Measurements from ENCODE around the gene RBMX.

RBMX gene

DNA sequence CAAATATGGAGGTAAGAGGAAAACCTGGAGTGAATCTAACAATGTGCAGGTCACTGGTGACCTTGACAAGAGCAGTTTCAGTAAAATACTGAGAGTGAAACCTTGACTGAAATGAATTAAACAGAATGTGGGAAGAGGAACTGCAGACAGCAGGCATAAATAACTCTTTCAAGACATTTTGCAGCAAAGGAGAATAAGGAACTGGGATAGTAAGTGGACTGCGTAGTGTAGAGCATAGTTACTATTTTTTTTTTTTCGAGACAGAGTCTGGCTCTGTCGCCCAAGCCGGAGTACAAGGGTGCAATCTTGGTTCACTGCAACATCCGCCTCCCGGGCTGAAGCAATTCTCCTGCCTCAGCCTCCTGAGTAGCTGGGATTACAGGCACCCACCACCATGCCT is 24.0 kb downstream of the RBMX start:
- no peak for TF ChIP-seq ZBTB7A (IDR thresholded peaks at IDR 0.05; ENCODE audit: low read depth)
- TF ChIP-seq CEBPB (IDR thresholded peaks at IDR 0.05), result no peak
- TF ChIP-seq, protein P1, sequence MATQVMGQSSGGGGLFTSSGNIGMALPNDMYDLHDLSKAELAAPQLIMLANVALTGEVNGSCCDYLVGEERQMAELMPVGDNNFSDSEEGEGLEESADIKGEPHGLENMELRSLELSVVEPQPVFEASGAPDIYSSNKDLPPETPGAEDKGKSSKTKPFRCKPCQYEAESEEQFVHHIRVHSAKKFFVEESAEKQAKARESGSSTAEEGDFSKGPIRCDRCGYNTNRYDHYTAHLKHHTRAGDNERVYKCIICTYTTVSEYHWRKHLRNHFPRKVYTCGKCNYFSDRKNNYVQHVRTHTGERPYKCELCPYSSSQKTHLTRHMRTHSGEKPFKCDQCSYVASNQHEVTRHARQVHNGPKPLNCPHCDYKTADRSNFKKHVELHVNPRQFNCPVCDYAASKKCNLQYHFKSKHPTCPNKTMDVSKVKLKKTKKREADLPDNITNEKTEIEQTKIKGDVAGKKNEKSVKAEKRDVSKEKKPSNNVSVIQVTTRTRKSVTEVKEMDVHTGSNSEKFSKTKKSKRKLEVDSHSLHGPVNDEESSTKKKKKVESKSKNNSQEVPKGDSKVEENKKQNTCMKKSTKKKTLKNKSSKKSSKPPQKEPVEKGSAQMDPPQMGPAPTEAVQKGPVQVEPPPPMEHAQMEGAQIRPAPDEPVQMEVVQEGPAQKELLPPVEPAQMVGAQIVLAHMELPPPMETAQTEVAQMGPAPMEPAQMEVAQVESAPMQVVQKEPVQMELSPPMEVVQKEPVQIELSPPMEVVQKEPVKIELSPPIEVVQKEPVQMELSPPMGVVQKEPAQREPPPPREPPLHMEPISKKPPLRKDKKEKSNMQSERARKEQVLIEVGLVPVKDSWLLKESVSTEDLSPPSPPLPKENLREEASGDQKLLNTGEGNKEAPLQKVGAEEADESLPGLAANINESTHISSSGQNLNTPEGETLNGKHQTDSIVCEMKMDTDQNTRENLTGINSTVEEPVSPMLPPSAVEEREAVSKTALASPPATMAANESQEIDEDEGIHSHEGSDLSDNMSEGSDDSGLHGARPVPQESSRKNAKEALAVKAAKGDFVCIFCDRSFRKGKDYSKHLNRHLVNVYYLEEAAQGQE (IDR thresholded peaks at IDR 0.05; ENCODE audit: low read depth), result no peak
- TF ChIP-seq, protein P2, sequence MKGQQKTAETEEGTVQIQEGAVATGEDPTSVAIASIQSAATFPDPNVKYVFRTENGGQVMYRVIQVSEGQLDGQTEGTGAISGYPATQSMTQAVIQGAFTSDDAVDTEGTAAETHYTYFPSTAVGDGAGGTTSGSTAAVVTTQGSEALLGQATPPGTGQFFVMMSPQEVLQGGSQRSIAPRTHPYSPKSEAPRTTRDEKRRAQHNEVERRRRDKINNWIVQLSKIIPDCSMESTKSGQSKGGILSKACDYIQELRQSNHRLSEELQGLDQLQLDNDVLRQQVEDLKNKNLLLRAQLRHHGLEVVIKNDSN (IDR thresholded peaks at IDR 0.05), result no peak
- TF ChIP-seq RAD21 (IDR thresholded peaks at IDR 0.05; ENCODE audit: low read depth), result no peak
- TF ChIP-seq FOXM1 (IDR thresholded peaks at IDR 0.05; ENCODE audit: borderline replicate concordance, low read depth), result no peak
- no peak for TF ChIP-seq YY1 (IDR thresholded peaks at IDR 0.05; ENCODE audit: low read depth)

DNA sequence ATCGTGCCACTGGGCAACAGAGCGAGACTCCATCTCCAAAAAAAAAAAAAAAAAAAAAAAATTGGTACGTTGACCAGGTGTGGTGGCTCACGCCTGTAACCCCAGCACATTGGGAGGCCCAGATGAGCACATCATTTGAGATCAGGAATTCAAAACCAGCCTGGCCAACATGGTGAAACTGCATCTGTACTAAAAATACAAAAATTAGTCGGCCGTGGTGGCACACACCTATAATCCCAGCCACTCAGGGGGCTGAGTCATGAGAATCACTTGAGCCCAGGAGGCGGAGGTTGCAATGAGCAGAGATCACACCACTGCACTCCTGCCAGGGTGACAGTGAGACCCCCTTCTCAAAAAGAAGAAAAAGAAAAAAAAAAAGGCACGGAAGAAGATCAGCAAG is 24.5 kb downstream of the RBMX start:
- TF ChIP-seq EP300 (IDR thresholded peaks at IDR 0.05; ENCODE audit: borderline replicate concordance) (no peak), EGR1 (IDR thresholded peaks at IDR 0.05) (no peak), CEBPB (IDR thresholded peaks at IDR 0.05) (no peak)

DNA sequence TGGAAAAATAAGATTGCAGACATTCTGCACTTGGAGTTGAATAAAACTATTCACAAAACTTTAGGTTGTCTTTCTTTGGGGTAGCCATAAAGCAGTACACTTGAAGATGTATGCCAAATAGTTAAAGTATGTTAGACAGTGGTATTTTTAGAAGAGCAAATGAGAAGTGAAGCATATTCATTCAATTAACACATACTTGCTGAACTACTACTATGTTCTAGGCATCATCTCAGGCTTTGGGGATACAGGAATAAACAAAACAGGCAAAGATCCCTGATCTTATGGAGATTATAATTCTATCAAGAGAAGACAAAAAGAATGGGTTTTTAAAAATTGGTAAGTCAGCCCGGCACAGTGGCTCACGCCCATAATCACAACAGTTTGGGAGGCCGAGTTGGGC is 29.0 kb downstream of the RBMX start:
- TF ChIP-seq FOXM1 (IDR thresholded peaks at IDR 0.05; ENCODE audit: borderline replicate concordance, low read depth) (no peak), CREB1 (IDR thresholded peaks at IDR 0.05; ENCODE audit: low read depth) (no peak), NFIC (IDR thresholded peaks at IDR 0.05) (no peak), RAD21 (IDR thresholded peaks at IDR 0.05; ENCODE audit: low read depth) (no peak), ZBTB7A (IDR thresholded peaks at IDR 0.05; ENCODE audit: low read depth) (no peak), TAF1 (IDR thresholded peaks at IDR 0.05; ENCODE audit: low read depth) (no peak), TEAD4 (IDR thresholded peaks at IDR 0.05) (no peak), EP300 (IDR thresholded peaks at IDR 0.05; ENCODE audit: borderline replicate concordance) (no peak), EGR1 (IDR thresholded peaks at IDR 0.05) (no peak), YY1 (IDR thresholded peaks at IDR 0.05; ENCODE audit: low read depth) (no peak), TCF12 (IDR thresholded peaks at IDR 0.05; ENCODE audit: low read depth) (no peak), CEBPB (IDR thresholded peaks at IDR 0.05) (no peak)
- TF ChIP-seq, protein P1 (IDR thresholded peaks at IDR 0.05; ENCODE audit: low read depth), result no peak
- TF ChIP-seq, protein P3, sequence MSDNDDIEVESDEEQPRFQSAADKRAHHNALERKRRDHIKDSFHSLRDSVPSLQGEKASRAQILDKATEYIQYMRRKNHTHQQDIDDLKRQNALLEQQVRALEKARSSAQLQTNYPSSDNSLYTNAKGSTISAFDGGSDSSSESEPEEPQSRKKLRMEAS (IDR thresholded peaks at IDR 0.05), result no peak
- TF ChIP-seq, protein P2 (IDR thresholded peaks at IDR 0.05), result no peak

DNA sequence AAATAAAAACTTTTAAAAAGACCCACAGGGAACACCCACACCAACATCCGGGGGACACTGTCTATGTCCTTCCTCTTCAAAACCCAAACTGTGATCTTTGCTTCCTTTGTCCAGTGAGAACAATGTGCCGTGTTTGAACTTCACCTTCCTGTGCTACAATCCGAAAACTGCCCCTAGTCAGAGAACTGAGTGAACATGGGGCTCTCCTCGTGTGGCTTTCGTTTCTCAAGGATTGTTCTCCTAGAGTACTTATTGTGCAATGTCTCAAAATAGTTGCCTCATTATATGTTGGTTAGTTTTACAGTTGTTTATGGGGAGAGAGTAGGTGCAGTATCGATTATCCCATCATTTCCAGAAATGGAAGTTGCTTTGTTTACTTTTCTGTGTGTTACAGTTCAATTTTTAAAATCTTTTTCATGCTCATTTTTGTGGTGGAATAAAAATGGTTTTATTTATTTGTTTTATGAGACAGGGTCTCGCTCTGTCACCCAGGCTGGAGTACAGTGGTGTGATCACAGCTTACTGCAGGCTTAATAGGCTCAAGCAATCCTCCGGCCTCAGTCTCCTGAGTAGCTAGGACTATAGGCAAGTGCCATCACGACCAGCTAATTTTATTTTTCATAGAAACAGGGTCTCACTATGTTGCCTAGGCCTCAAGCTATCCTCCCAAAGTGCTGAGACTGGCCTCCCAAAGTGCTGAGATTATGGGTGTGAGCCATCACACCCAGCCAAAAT is 29.9 kb downstream of the RBMX start:
- TF ChIP-seq CEBPB (IDR thresholded peaks at IDR 0.05) (0 out of 2 replicates have a peak, but pooled peaks have one; percentile 14), ZBTB7A (IDR thresholded peaks at IDR 0.05; ENCODE audit: low read depth) (no peak)
- TF ChIP-seq, protein P3 (IDR thresholded peaks at IDR 0.05), result no peak
- TF ChIP-seq, protein P2 (IDR thresholded peaks at IDR 0.05), result no peak

DNA sequence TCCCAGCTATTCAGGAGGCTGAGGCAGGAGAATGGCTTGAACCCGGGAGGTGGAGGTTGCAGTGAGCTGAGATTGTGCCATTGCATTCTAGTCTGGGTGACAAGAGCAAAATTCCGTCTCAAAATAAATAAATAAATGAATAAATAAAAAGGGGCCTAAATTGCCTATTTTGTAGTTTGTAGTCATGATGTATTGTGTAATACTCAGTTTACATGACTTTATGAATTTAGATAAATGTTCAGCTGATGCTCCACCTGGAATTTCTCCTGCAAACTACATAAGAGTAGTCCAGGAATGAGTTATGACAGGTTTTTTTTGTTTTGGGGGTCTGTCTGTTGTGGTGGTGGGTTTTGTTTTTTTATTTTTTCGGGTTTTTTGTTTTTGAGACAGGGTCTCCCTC is 31.1 kb downstream of the RBMX start:
- TF ChIP-seq CEBPB (IDR thresholded peaks at IDR 0.05) (no peak), ZBTB7A (IDR thresholded peaks at IDR 0.05; ENCODE audit: low read depth) (no peak), EP300 (IDR thresholded peaks at IDR 0.05; ENCODE audit: borderline replicate concordance) (no peak), TCF12 (IDR thresholded peaks at IDR 0.05; ENCODE audit: low read depth) (no peak), NFIC (IDR thresholded peaks at IDR 0.05) (no peak), TEAD4 (IDR thresholded peaks at IDR 0.05) (no peak), RAD21 (IDR thresholded peaks at IDR 0.05; ENCODE audit: low read depth) (no peak)
- TF ChIP-seq, protein P1 (IDR thresholded peaks at IDR 0.05; ENCODE audit: low read depth), result no peak
- TF ChIP-seq, protein P2 (IDR thresholded peaks at IDR 0.05), result no peak
- TF ChIP-seq, protein P3 (IDR thresholded peaks at IDR 0.05), result no peak
